SK-N-MC (cell line): ENCODE data around the gene HERC6.
"Not testable (repeated sequence)": the region's sequence is repeated elsewhere in the genome, so short reads cannot be mapped to it uniquely, and the experiment has no call there.

Experiments
- DNase-seq: peaks from one replicate; pipeline ENCODE4 v3.0.0-alpha.2; 2011; ENCODE audit warnings: low read depth, low spot score
- H3K27ac ChIP-seq: fragments of 200-600 bp; sonication (generic); 2 replicates; pipeline ENCODE4 v1.5.1; 2016; ENCODE audit warnings: mixed run types
- H3K36me3 ChIP-seq: fragments of 200-600 bp; sonication (generic); 2 replicates; pipeline ENCODE4 v1.6.1; 2017; ENCODE audit warnings: antibody characterized with exemption, low read length, mixed read lengths; ENCODE audit not compliant: insufficient read depth
- H3K4me3 ChIP-seq: fragments of 200-600 bp; sonication (generic); 2 replicates; pipeline ENCODE4 v1.5.1; 2016
- H3K9ac ChIP-seq: fragments of 200-600 bp; sonication (generic); 2 replicates; pipeline ENCODE4 v1.8.0; 2017; ENCODE audit warnings: mixed run types, mixed read lengths; ENCODE audit not compliant: insufficient read length
- H3K9me3 ChIP-seq: fragments of 200-600 bp; sonication (generic); 2 replicates; pipeline ENCODE4 v1.6.1; 2017; ENCODE audit warnings: low read depth, mild to moderate bottlenecking, antibody characterized with exemption, low read length, moderate library complexity, mixed read lengths
- EZH2 ChIP-seq: fragments of 200-600 bp; sonication (generic); IDR thresholded peaks from one replicate; pipeline ENCODE4 v1.6.1; 2017; ENCODE audit warnings: antibody characterized with exemption
- FOXP2 ChIP-seq: optimal IDR thresholded peaks from 2 replicates; pipeline ENCODE3; 2011; ENCODE audit warnings: mild to moderate bottlenecking, moderate library complexity; ENCODE audit not compliant: insufficient read depth; ENCODE audit errors: extremely low read length, control extremely low read depth
- POLR2AphosphoS5 ChIP-seq: IDR thresholded peaks from 2 replicates; pipeline ENCODE4 v1.6.1; 2012; ENCODE audit warnings: mild to moderate bottlenecking, low read depth, low read length, borderline replicate concordance

The HERC6 gene

DNA sequence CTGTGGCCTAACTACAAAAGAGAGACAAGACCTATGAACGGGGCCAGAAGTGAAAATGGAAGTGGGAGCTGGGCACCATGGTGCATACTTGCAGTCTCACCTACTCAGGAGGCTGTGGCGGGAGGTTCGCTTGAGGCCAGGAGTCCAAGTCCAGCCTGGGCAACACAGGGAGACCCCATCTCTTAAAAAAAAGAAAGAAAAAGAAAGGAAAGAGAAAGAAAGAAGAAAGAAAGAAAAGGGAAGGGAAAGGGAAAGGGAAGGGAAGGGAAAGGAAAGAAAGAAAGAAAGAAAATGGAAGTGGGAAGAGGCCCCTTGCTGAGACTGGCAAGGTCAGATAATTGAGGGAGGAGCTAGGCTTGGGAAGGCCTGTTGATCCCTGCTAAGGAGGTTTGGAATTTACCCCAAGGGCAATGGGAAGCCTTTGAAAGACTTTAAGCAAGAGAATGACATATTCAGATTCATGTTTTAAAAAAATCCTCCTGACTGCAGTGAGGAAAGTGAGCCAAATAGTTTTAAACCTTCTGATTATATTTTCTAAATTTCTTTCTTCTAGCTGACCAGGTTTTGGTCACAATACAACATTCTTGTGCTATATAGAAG, 60.6 kb downstream of the HERC6 start:
- TF ChIP-seq EZH2, result no peak
- TF ChIP-seq FOXP2, result no peak
- TF ChIP-seq POLR2AphosphoS5, result no peak

DNA sequence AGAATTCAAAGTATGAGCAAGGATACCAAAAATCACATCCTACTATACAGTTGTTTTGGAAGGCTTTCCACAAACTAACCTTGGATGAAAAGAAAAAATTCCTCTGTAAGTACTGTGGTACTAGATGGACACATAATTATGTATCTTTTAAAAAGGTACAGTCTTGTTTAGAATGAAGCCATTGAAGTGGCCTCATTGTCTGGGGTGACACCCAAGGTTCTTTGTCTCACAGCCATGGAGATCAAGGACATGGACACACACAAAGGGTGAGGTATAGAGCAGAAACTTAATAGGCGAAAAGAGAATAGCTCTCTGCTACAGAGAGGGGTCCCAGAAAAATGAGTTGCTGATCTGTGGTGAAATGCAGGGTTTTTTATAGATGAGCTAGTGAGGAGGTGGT, 61.5 kb downstream of the HERC6 start:
- TF ChIP-seq FOXP2, result no peak
- TF ChIP-seq POLR2AphosphoS5, result no peak
- no peak for TF ChIP-seq EZH2
- Histone ChIP-seq H3K4me3 (no peak overlapping the region), H3K9me3 (no peaks in the 10 kb centered on the region), H3K36me3 (no peaks in the 10 kb centered on the region), H3K9ac (no peak overlapping the region), H3K27ac (no peak overlapping the region)
- no peak for DNase-seq

More for the DNA sequence above, 60.6 kb downstream of the HERC6 start:
- DNase-seq, result peak; percentile 45
- Histone ChIP-seq H3K36me3 (no peaks in the 10 kb centered on the region), H3K4me3 (no peak overlapping the region; the same call in 1 of the 2 replicates), H3K9ac (no peak overlapping the region), H3K9me3 (no peaks in the 10 kb centered on the region), H3K27ac (peak overlapping the region; percentile 58; the same call in 1 of the 2 replicates)

GRCh38 chr4:88441696-88442095, 63.0 kb downstream of the HERC6 start:
- H3K9me3 ChIP-seq, result no peaks in the 10 kb centered on the region
- no peak overlapping the region for H3K27ac ChIP-seq
- no peak overlapping the region for H3K9ac ChIP-seq
- H3K4me3 ChIP-seq, result no peak overlapping the region
- DNase-seq, result no peak
- no peaks in the 10 kb centered on the region for H3K36me3 ChIP-seq
- TF ChIP-seq FOXP2 (no peak), EZH2 (no peak), POLR2AphosphoS5 (no peak)

GRCh38 chr4:88442689-88443191, 64.1 kb downstream of the HERC6 start:
- no peak overlapping the region for H3K27ac ChIP-seq
- TF ChIP-seq FOXP2 (no peak), POLR2AphosphoS5 (no peak)
- no peaks in the 10 kb centered on the region for H3K9me3 ChIP-seq
- no peak for DNase-seq
- no peak overlapping the region for H3K9ac ChIP-seq
- no peaks in the 10 kb centered on the region for H3K36me3 ChIP-seq
- no peak overlapping the region for H3K4me3 ChIP-seq

- DNase-seq, result no peak
- H3K4me3 ChIP-seq, result no peak overlapping the region
- H3K9me3 ChIP-seq, result no peaks in the 10 kb centered on the region
- no peak for TF ChIP-seq POLR2AphosphoS5
- TF ChIP-seq EZH2, result no peak
- no peak for TF ChIP-seq FOXP2
- no peaks in the 10 kb centered on the region for H3K36me3 ChIP-seq
- H3K27ac ChIP-seq, result no peak overlapping the region
- H3K9ac ChIP-seq, result no peak overlapping the region
These were observed 64.8 kb downstream of the HERC6 start for GRCh38 chr4:88443486-88443885.

GRCh38 chr4:88445252-88445651, 66.6 kb downstream of the HERC6 start:
- Histone ChIP-seq H3K36me3 (no peaks in the 10 kb centered on the region), H3K9ac (no peak overlapping the region), H3K27ac (no peak overlapping the region), H3K4me3 (no peak overlapping the region), H3K9me3 (no peaks in the 10 kb centered on the region)
- DNase-seq, result no peak
- TF ChIP-seq EZH2 (no peak), POLR2AphosphoS5 (no peak), FOXP2 (no peak)

- no peak for TF ChIP-seq POLR2AphosphoS5
- no peak for TF ChIP-seq EZH2
- no peak for TF ChIP-seq FOXP2
- Histone ChIP-seq H3K36me3 (no peaks in the 10 kb centered on the region), H3K9ac (no peak overlapping the region), H3K27ac (no peak overlapping the region), H3K4me3 (no peak overlapping the region), H3K9me3 (no peaks in the 10 kb centered on the region)
- no peak for DNase-seq
These were observed 67.5 kb downstream of the HERC6 start for GRCh38 chr4:88446124-88446523.

DNA sequence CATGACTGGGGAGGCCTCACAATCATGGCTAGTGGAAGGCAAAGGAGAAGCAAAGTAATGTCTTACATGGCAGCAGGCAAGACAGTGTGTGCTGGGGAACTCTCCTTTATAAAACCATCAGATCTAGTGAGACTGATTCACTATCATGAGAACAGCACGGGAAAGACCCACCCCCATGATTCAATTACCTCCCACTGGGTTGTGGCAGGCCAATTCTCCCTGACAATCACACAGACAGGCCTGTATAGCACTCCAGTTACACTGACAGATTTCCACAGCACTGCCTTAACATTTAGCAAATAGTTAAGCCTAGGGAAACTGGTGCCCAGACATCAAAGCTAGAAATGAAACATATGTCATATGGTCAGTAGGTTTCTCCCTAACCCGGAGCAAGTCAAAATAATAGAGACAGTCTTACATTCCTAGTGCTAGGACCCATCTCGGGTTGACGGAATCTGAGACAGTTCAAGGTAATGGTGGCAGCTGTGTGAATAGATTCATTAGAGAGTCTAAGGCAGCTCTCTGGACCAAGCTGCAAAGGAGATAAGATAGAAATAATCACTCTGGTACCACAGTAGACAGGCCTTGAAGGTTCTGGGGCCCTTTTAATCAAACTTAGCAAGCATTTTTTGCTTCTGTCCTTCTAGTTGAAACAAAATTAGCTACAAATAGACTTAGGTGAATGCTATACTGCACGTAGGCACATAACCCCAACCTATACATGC, 68.9 kb downstream of the HERC6 start:
- Histone ChIP-seq H3K9ac (no peak overlapping the region), H3K9me3 (no peaks in the 10 kb centered on the region), H3K27ac (no peak overlapping the region), H3K4me3 (no peak overlapping the region), H3K36me3 (no peaks in the 10 kb centered on the region)
- DNase-seq, result no peak
- TF ChIP-seq POLR2AphosphoS5, result no peak
- no peak for TF ChIP-seq EZH2
- TF ChIP-seq FOXP2, result no peak

DNA sequence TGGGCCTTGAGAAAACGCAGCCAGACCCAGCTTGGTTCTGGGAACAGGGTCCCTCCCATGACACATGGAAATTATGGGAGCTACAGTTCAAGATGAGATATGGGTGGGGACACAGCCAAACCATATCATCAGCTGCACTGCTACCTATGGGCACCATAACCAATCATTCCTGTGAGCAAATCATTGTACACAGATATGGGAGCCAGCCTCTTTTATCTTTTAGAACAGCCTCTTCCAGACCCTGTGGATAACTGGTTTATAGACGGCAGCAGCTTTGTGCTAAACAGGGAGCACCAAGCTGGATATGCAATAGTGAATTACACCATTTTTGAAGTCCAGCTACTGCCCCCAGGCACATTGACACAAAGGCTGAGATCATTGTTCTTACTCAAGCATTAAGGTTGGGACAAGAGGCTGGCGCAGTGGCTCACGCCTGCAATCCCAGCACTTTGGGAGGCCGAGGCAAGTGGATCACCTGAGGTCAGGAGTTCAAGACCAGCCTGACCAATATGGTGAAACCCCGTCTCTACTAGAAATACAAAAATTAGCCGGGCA, 69.6 kb downstream of the HERC6 start:
- not testable (repeated sequence) for H3K4me3 ChIP-seq, H3K36me3 ChIP-seq, DNase-seq, H3K27ac ChIP-seq, H3K9ac ChIP-seq, H3K9me3 ChIP-seq
